LNCaP clone FGC (cell line): ENCODE data around the gene SLC6A4.

Experiments
- DNase-seq: peaks from one replicate; pipeline ENCODE4 v3.0.0-alpha.2; 2011; ENCODE audit warnings: low read depth
- H3K4me3 ChIP-seq: 2 replicates; pipeline ENCODE4 v1.5.1; 2011; ENCODE audit warnings: mild to moderate bottlenecking, low read depth, low read length, control low read depth
- CTCF ChIP-seq: IDR thresholded peaks from 2 replicates; pipeline ENCODE4 v1.5.1; 2012; ENCODE audit warnings: mild to moderate bottlenecking; ENCODE audit not compliant: control insufficient read depth, insufficient read depth; ENCODE audit errors: extremely low read depth

The SLC6A4 gene

GRCh38 chr17:30186761-30187160, 48.7 kb downstream of the SLC6A4 start:
- no peak overlapping the region for H3K4me3 ChIP-seq
- no peak for TF ChIP-seq CTCF
- DNase-seq = no peak

- TF ChIP-seq CTCF = no peak
- DNase-seq = no peak
- no peak overlapping the region for H3K4me3 ChIP-seq
Observed at GRCh38 chr17:30176855-30177254, 58.6 kb downstream of the SLC6A4 start.

- no peak overlapping the region for H3K4me3 ChIP-seq
- no peak for DNase-seq
- no peak for TF ChIP-seq CTCF
Observed at GRCh38 chr17:30174556-30174955, 60.9 kb downstream of the SLC6A4 start.

GRCh38 chr17:30173649-30174048, 61.8 kb downstream of the SLC6A4 start:
- no peak overlapping the region for H3K4me3 ChIP-seq
- no peak for DNase-seq
- TF ChIP-seq CTCF = no peak

- H3K4me3 ChIP-seq = no peak overlapping the region
- no peak for TF ChIP-seq CTCF
- no peak for DNase-seq
Observed at GRCh38 chr17:30172560-30172959, 62.9 kb downstream of the SLC6A4 start.

- H3K4me3 ChIP-seq = no peak overlapping the region
- DNase-seq = no peak
- no peak for TF ChIP-seq CTCF
Observed at GRCh38 chr17:30170415-30170987, 65.0 kb downstream of the SLC6A4 start.

GRCh38 chr17:30165960-30166359, 69.5 kb downstream of the SLC6A4 start:
- TF ChIP-seq CTCF = no peak
- no peak overlapping the region for H3K4me3 ChIP-seq

More at GRCh38 chr17:30165960-30166359, 69.5 kb downstream of the SLC6A4 start:
- DNase-seq = no peak
